Right lobe of liver (tissue), 4 donors: ENCODE results near the gene CTIF.

Source experiments
- POLR2A ChIP-seq: fragments of 450-650 bp; IDR thresholded peaks from one replicate; pipeline ENCODE4 v1.6.1; 2017; ENCODE audit warnings: antibody characterized with exemption, mild to moderate bottlenecking
- TF ChIP-seq, protein P1 (sequence below), 4 donors: fragments of 200-600 bp in 3 of 4; fragments of 450-650 bp in 1 of 4; IDR thresholded peaks; one replicate each; pipeline versions ENCODE4 v1.5.1 to v1.8.0; 2016 to 2022; ENCODE audit warnings: antibody characterized with exemption in 4 of 4, mild to moderate bottlenecking in 2 of 4
- donor health status: DM: no; HTN: no; CAD: no.
- donor health status: DM: no; HTN: no; CAD: no.
- donor health status: DM: no; HTN: yes; CAD: no.

DNA sequence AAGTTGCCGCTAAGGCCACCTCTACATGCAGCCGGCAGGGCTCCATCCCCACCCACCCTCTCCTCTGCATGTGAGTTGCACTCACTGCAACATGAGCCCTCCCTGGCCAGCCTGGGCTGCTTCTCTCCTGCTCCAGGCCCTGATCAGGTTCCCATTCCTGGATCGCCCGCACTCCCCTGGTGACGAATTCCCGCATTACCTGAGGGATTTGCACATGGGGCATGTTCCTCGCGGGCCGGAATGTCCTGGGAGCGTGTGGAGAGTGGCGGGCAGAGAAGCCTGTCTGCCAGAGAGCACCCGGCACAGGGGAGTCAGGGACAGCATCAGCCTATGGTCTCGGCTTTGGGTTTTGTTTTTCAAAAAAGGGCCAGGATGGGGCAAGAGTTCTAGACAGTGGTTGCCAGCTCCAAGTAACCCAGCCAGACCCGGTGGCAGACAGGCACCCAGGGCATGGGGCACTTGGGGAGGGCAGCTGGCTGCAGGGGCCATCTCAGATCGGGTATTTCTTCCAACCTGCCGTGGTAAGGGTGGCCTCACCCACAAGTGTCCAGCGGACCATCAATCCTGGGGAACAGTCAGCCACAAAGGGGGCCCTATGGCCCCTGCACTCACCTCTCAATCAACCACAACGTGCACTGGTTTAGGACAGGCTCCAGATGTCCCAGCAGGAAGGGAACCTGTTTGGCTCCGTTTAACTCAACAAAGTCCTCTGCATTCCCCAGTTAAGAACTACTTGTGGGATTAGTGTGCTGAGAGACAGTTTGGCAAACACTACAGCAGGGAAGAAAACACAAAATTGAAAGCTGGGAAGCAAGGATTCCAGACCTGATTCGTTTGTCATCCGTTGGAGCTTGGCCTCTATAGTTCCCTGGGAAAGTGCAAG lies 224.2 kb downstream of the CTIF start:
- TF ChIP-seq, protein P1, sequence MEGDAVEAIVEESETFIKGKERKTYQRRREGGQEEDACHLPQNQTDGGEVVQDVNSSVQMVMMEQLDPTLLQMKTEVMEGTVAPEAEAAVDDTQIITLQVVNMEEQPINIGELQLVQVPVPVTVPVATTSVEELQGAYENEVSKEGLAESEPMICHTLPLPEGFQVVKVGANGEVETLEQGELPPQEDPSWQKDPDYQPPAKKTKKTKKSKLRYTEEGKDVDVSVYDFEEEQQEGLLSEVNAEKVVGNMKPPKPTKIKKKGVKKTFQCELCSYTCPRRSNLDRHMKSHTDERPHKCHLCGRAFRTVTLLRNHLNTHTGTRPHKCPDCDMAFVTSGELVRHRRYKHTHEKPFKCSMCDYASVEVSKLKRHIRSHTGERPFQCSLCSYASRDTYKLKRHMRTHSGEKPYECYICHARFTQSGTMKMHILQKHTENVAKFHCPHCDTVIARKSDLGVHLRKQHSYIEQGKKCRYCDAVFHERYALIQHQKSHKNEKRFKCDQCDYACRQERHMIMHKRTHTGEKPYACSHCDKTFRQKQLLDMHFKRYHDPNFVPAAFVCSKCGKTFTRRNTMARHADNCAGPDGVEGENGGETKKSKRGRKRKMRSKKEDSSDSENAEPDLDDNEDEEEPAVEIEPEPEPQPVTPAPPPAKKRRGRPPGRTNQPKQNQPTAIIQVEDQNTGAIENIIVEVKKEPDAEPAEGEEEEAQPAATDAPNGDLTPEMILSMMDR (IDR thresholded peaks at IDR 0.05), result no peak
- TF ChIP-seq POLR2A, result no peak
